Right cardiac atrium (tissue), 5 donors: ENCODE data around the gene SMIM44. TPM values are rescaled to one million over a fixed set of nuclear protein-coding genes. Genes with fewer than 3 reads are reported as not detected.

Experiments used
- ATAC-seq, 2 donors: fragments of 200-7000 bp; cut with Tn5 transposase; one replicate each; pipeline versions ENCODE4 v1.8.0 to v1.9.1; 2020; ENCODE audit warnings: moderate library complexity in 2 of 2, mild to moderate bottlenecking in 1 of 2
- DNase-seq, 3 donors: peaks; one replicate each; pipeline ENCODE4 v3.0.0-alpha.2; 2020
- H3K27ac ChIP-seq: one replicate; pipeline ENCODE4 v1.5.1; 2013; ENCODE audit warnings: mild to moderate bottlenecking, low read length, control low read depth, moderate library complexity
- H3K27me3 ChIP-seq: one replicate; pipeline ENCODE4 v1.6.1; 2013; ENCODE audit not compliant: control insufficient read depth, insufficient read depth
- H3K4me1 ChIP-seq: one replicate; pipeline ENCODE4 v1.6.1; 2013; ENCODE audit warnings: low read length; ENCODE audit not compliant: control insufficient read depth, insufficient read depth
- H3K4me3 ChIP-seq: one replicate; pipeline ENCODE4 v1.5.1; 2013; ENCODE audit warnings: low read length, control low read depth
- H3K9me3 ChIP-seq: one replicate; pipeline ENCODE4 v1.6.1; 2013; ENCODE audit warnings: low read length; ENCODE audit not compliant: control insufficient read depth
- WGBS: extraction: QIAGEN DNeasy Blood & Tissue Kit; methylation state at CpG from one replicate; pipeline ENCODE4 v1.1.7; 2013; 5-methylcytosine and 5-hydroxymethylcytosine counted together
- intact Hi-C, 4 donors: fragments of 100-400 bp; cut with DNase I; formaldehyde crosslinking; loops; one replicate each; pipeline versions ENCODE4 v1.11.0 to v1.14.0; 2022 to 2023
- polyA plus RNA-seq: library from polyadenylated mRNA; stranded (reverse); fragments of 200-250 nt; gene quantifications from one replicate; pipeline ENCODE4 v1.2.3, GENCODE V29; 2013
- total RNA-seq, 4 donors: library from RNA; stranded (reverse); fragmentation: NEBNext Ultra II Directional; extraction: Animal tissue kit (Norgen Biotek cat#: 25700); gene quantifications; one replicate each; pipeline ENCODE4 v1.2.1, GENCODE V29; 2021
- donor health status: healthy with polysubstance abuse.
- donor health status: DM: no; HTN: yes; CAD: no.
- donor health status: DM: no; HTN: no; CAD: no.
- donor health status: DM: no; HTN: yes; CAD: no; lungs with severe emphysema.
- donor health status: DM: yes; HTN: yes; CAD: no.

The SMIM44 gene
- total and polyA plus RNA-seq, 5 donors, result not detected

- ATAC-seq (peak in 1 of 2 donors; percentile 2), DNase-seq (no peak)
- Histone ChIP-seq H3K4me1 (no peaks in the 10 kb centered on the region), H3K27ac (no peak overlapping the region), H3K9me3 (no peaks in the 10 kb centered on the region), H3K4me3 (peak overlapping the region; percentile 98), H3K27me3 (no peaks in the 10 kb centered on the region)
- intact Hi-C loops, result no loop called here
- WGBS, result 29% methylated on average over 31 of the region's 31 CpGs
Measured at GRCh38 chr19:3507371-3508120, 24.3 kb upstream of the SMIM44 start.

DNA sequence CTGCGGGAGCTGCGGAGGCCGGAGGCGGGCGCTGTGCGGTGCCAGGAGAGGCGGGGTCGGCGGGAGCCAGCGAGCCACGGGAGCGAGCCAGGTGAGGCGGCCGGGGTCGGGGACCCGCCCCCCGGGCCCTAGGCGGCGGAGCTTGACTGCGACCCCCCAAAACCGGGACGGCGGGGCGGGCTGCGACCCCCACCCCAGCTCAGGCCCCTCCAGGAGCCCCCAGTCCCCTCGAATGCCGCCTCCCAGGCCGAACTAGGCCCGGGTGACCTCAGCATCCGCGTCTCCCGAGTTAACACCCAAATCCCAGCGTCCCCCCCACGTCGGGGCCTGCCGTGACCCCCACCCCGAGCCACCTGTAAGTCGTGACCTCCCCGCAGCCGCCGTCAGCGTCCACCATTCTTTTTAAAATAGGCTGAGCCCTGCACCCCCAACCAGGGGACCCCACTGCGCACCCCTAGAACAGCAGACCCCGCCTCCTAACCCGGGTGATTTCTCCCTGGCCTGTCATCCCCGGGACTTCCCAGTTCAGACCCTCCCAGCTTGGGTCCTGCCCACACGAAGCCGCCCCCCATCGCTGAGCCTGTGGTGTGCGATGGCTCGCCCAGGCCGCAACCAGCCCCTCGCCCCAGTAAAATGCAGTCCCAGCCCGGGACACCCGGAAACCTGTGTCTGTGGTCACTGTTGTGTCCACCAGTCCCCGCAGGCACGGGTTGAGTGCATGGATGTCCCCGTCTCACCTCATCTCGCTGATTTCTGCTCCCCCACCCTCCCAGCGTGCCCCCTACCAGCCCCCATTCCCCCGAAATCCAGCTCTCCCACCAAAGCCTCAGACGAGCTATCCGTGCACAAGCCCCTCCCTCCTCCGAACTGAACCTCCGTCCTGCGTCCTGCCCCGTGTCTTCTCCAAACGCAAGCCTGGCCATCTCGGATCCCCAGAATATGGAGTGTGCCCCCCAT, 23.4 kb upstream of the SMIM44 start:
- Histone ChIP-seq H3K27ac (peak overlapping the region; percentile 57), H3K4me3 (peak overlapping the region; percentile 98), H3K9me3 (no peaks in the 10 kb centered on the region), H3K4me1 (no peaks in the 10 kb centered on the region), H3K27me3 (no peaks in the 10 kb centered on the region)
- ATAC-seq, result peak; percentile 3 to 4
- intact Hi-C loops, result no loop called here
- peak in 1 of 3 donors; percentile 55 for DNase-seq
- under 1% methylated on average over 61 of the region's 69 CpGs for WGBS

DNA sequence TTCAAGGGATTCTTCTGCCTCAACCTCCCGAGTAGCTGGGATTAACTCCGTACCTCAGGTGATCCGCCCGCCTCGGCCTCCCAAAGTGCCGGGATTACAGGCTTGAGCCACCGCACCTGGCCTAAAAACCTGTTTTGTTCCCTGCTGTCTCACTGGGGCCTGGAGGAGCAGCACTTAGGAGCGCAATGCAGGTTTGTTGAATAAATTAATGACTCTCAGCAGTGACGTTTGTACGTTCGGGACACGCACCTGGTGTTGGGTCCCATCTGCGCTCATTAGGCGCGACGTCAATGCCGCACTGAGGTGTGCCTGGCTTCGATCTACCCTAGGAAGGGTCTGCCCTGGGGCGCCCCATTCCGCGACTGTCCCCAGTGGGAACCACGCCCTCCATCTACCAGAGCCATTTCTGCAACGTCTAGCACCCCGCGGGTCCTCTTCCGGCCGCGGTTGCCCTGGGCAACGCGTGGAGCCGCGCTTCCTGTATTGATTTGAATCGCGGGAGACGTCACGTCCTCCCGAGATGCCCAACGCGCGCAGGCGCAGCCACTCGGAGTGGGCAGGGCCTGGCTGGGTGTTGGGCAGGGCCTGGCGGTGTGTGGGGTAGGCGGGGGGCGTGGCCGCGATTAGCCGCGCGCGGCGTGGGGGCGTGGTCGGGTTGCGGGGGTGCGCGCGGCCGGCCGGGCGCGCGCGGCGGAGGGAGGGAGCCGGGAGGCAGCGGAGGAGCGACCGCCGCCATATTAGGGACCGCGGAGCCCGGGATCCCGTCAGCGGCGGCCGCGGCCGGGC, 22.6 kb upstream of the SMIM44 start, which contains the start of gene FZR1:
Gene FZR1 (plus strand): TSS at position 714 of the 786 bp plus-strand sequence. CDS start 16,679 bp downstream, outside the sequence.
- H3K4me1 ChIP-seq, result no peaks in the 10 kb centered on the region
- WGBS, result 1% methylated on average over 79 of the region's 79 CpGs
- no peaks in the 10 kb centered on the region for H3K27me3 ChIP-seq
- intact Hi-C loops, result no loop called here
- DNase-seq (peak; percentile 99 to 100 (median 100)), ATAC-seq (peak; percentile 94 to 96)
- H3K27ac ChIP-seq, result peak within 1 kb of the TSS; percentile 57
- H3K9me3 ChIP-seq, result no peaks in the 10 kb centered on the region
- peak within 1 kb of the TSS; percentile 98 for H3K4me3 ChIP-seq

- ATAC-seq (no peak), DNase-seq (no peak)
- 71% methylated on average over 5 of the region's 5 CpGs for WGBS
- intact Hi-C loops, result no loop called here
- H3K27ac ChIP-seq, result no peak overlapping the region
- H3K27me3 ChIP-seq, result no peaks in the 10 kb centered on the region
- H3K9me3 ChIP-seq, result no peaks in the 10 kb centered on the region
- peaks cover 1% of the 10 kb centered on the region for H3K4me1 ChIP-seq
- no peak overlapping the region for H3K4me3 ChIP-seq
Measured at GRCh38 chr19:3504735-3505134, 21.5 kb upstream of the SMIM44 start.

- no peak for DNase-seq
- Histone ChIP-seq H3K4me3 (no peak overlapping the region), H3K4me1 (peaks cover 2% of the 10 kb centered on the region), H3K27me3 (no peaks in the 10 kb centered on the region), H3K27ac (no peak overlapping the region), H3K9me3 (no peaks in the 10 kb centered on the region)
- intact Hi-C loops, result no loop called here
- WGBS, result 69% methylated on average over 13 of the region's 13 CpGs
- no peak for ATAC-seq
Measured at GRCh38 chr19:3503036-3503572, 19.9 kb upstream of the SMIM44 start.

DNA sequence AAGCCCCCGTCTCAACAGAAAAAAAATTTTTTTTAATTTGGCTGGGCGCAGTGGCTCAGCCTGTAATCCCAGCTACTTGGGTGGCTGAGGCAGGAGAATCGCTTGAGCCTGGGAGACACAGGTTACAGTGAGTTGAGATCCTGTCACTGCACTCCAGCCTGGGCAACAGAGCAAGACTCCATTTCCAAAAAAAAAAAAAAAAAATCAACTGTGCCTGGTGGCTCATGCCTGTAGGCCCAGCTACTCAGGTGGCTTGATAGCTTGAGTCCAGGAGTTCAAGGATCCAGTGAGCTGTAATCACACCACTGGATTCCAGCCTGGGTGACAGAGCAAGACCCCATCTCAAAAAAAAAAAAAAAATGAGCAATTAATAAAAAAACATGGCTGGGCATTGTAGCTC, 18.5 kb upstream of the SMIM44 start:
- DNase-seq (no peak), ATAC-seq (no peak)
- 92% methylated on average over 3 of the region's 3 CpGs for WGBS
- Histone ChIP-seq H3K9me3 (no peaks in the 10 kb centered on the region), H3K27me3 (no peaks in the 10 kb centered on the region), H3K4me1 (peaks cover 2% of the 10 kb centered on the region), H3K4me3 (no peak overlapping the region), H3K27ac (no peak overlapping the region)
- intact Hi-C loops, result no loop called here

GRCh38 chr19:3500429-3501101, 17.3 kb upstream of the SMIM44 start, which contains the start of gene DOHH:
Gene DOHH (minus strand): TSS chr19:3500674. CDS start chr19:3496814, 3,860 bp downstream.
- no peaks in the 10 kb centered on the region for H3K9me3 ChIP-seq
- peak within 1 kb of the TSS; percentile 93 for H3K27ac ChIP-seq
- H3K4me1 ChIP-seq, result peaks cover 2% of the 10 kb centered on the region
- H3K4me3 ChIP-seq, result peak within 1 kb of the TSS; percentile 47
- H3K27me3 ChIP-seq, result no peaks in the 10 kb centered on the region
- DNase-seq (peak; percentile 94 to 98 (median 98)), ATAC-seq (peak; percentile 93 to 94)
- intact Hi-C loops, result no loop called here
- whole genome bisulfite sequencing, result under 1% methylated on average over 52 of the region's 52 CpGs

DNA sequence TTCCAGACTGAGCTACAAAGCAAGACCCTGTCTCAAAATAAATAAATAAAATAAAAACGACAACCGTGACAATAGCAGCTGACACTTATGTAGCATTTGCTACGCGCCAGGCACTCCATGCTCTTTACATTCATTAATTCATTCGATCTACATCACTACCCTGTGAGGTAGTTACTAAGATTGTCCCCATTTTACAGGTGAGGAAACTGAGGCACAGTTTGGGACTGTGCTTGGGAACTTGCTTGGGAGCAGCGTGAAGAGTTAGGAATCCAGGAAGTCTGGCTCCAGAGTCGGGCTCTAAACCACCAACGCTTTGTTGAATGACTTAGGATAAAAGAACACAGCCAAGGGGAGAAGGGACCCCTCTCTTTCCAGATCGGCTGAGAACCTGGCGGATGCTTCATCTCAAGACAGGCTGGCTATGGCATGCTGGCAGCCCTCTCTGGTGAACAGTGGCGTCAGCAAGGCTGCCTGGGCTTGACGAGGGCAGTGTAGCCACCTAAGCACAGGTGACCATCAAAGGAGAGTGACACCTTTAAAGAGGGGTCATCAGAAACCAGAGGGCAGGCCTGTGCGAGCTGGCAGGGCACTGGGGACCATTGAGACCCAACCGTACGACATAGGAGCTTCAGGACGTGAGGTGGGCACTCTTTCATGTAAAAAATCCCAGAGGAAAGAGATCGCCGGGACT, 16.6 kb upstream of the SMIM44 start:
- no peaks in the 10 kb centered on the region for H3K9me3 ChIP-seq
- peak overlapping the region; percentile 22 for H3K27ac ChIP-seq
- intact Hi-C loops, result no loop called here
- H3K27me3 ChIP-seq, result no peaks in the 10 kb centered on the region
- DNase-seq (no peak), ATAC-seq (peak in 1 of 2 donors; percentile 18)
- peak overlapping the region; percentile 47 for H3K4me3 ChIP-seq
- 24% methylated on average over 18 of the region's 18 CpGs for WGBS
- peaks cover 2% of the 10 kb centered on the region for H3K4me1 ChIP-seq

- Histone ChIP-seq H3K27ac (no peak overlapping the region), H3K4me3 (no peak overlapping the region), H3K9me3 (no peaks in the 10 kb centered on the region), H3K4me1 (peaks cover 2% of the 10 kb centered on the region), H3K27me3 (no peaks in the 10 kb centered on the region)
- DNase-seq (no peak), ATAC-seq (no peak)
- intact Hi-C loops, result no loop called here
- 96% methylated on average over 5 of the region's 5 CpGs for WGBS
Measured at GRCh38 chr19:3497757-3498520, 14.7 kb upstream of the SMIM44 start.
